Activated CD8-positive, alpha-beta T cell treated with anti-CD3 and anti-CD28 coated beads for 36 hours (primary cell): ENCODE results near the gene SLC25A11. TPM values are rescaled to one million over a fixed set of nuclear protein-coding genes. Genes with fewer than 3 reads are reported as not detected.

Experiments used
- ATAC-seq: fragments of 200-7000 bp; cut with Tn5 transposase; one replicate; pipeline ENCODE4 v1.10.0; 2021; ENCODE audit warnings: mild to moderate bottlenecking, moderate library complexity
- CTCF ChIA-PET: fragments of 350-600 bp; sonication (Branson Sonifier 250); formaldehyde crosslinking; loops from one replicate; lab custom pipeline; 2021; ENCODE audit warnings: antibody characterized with exemption; lab: Charles Lee
- POLR2A ChIA-PET: fragments of 350-600 bp; sonication (Branson Sonifier 250); formaldehyde crosslinking; loops from one replicate; lab custom pipeline; 2021; ENCODE audit warnings: antibody characterized with exemption; lab: Charles Lee
- DNase-seq: peaks from one replicate; pipeline ENCODE4 v3.0.0-alpha.2; 2020
- H3K27ac Mint-ChIP-seq: one replicate; pipeline ENCODE4 v1.8.0; 2021; ENCODE audit warnings: mild to moderate bottlenecking, mixed read lengths
- H3K27me3 Mint-ChIP-seq: one replicate; pipeline ENCODE4 v1.8.0; 2021; ENCODE audit warnings: mixed read lengths
- H3K36me3 Mint-ChIP-seq: one replicate; pipeline ENCODE4 v1.8.0; 2021; ENCODE audit warnings: low read depth, mixed read lengths
- H3K4me1 Mint-ChIP-seq: one replicate; pipeline ENCODE4 v1.8.0; 2021; ENCODE audit warnings: low read depth, mixed read lengths
- H3K4me3 Mint-ChIP-seq: one replicate; pipeline ENCODE4 v1.8.0; 2021; ENCODE audit warnings: mild to moderate bottlenecking, moderate library complexity, mixed read lengths
- H3K9me3 Mint-ChIP-seq: one replicate; pipeline ENCODE4 v1.8.0; 2021; ENCODE audit warnings: mixed read lengths
- CTCF ChIP-seq: fragments of 200-600 bp; IDR thresholded peaks from one replicate; pipeline ENCODE4 v1.8.0; 2022; ENCODE audit warnings: antibody characterized with exemption, mild to moderate bottlenecking
- intact Hi-C: fragments of 100-400 bp; cut with micrococcal nuclease; formaldehyde crosslinking; loops from one replicate; pipeline ENCODE4 v1.10.0; 2022
- total RNA-seq, 2 experiments: library from RNA; stranded (reverse); gene quantifications; one replicate each; pipeline ENCODE4 v1.2.3, GENCODE V29; 2021

Gene SLC25A11
- total RNA-seq, 2 experiments from 2014 or later = 80.8 to 87.0 TPM

GRCh38 chr17:4982305-4982704, 42.5 kb upstream of the SLC25A11 start:
- CTCF ChIA-PET = interaction anchor here (1.0 kb wide), 1 partner anchor 15 kb away, joined by 3 read pairs; the partner anchor contains the start of genes INCA1 and KIF1C
- DNase-seq (no peak), ATAC-seq (no peak)
- H3K36me3 Mint-ChIP-seq = peaks cover 24% of the 10 kb centered on the region
- intact Hi-C loops = loop anchor here (5.0 kb wide), 1 partner anchor 80 kb away; no protein-coding TSS in a partner anchor
- H3K27ac Mint-ChIP-seq = no peak overlapping the region
- POLR2A ChIA-PET = interaction anchor here (0.6 to 1.2 kb wide), 3 partner anchors 12 to 18 kb away, joined by 3 to 6 read pairs (median 3); no protein-coding TSS in a partner anchor
- H3K9me3 Mint-ChIP-seq = no peaks in the 10 kb centered on the region
- no peaks in the 10 kb centered on the region for H3K27me3 Mint-ChIP-seq
- no peak for TF ChIP-seq CTCF
- H3K4me1 Mint-ChIP-seq = peaks cover 27% of the 10 kb centered on the region
- no peak overlapping the region for H3K4me3 Mint-ChIP-seq

GRCh38 chr17:4980644-4981216, 40.9 kb upstream of the SLC25A11 start:
- ChIA-PET POLR2A (interaction anchor here (0.6 to 3.6 kb wide), 8 partner anchors 9 to 414 kb away, joined by 3 to 36 read pairs (median 4); partner anchors contain the start of gene SPAG7), CTCF (interaction anchor here (0.7 to 3.7 kb wide), 18 partner anchors 8 to 278 kb away, joined by 3 to 33 read pairs (median 4); partner anchors contain the start of genes CHRNE and SPAG7)
- peak; percentile 89 for TF ChIP-seq CTCF
- H3K4me1 Mint-ChIP-seq = peaks cover 17% of the 10 kb centered on the region
- intact Hi-C loops = loop anchor here (5.0 kb wide), 1 partner anchor 82 kb away; no protein-coding TSS in a partner anchor
- ATAC-seq = peak; percentile 95
- H3K27ac Mint-ChIP-seq = peak overlapping the region; percentile 64
- no peaks in the 10 kb centered on the region for H3K27me3 Mint-ChIP-seq
- peak; percentile 62 for DNase-seq
- H3K9me3 Mint-ChIP-seq = no peaks in the 10 kb centered on the region
- peaks cover 27% of the 10 kb centered on the region for H3K36me3 Mint-ChIP-seq
- H3K4me3 Mint-ChIP-seq = no peak overlapping the region

- DNase-seq = no peak
- Mint-ChIP-seq H3K27me3 (no peaks in the 10 kb centered on the region), H3K4me3 (no peak overlapping the region), H3K9me3 (no peaks in the 10 kb centered on the region), H3K36me3 (peaks cover 37% of the 10 kb centered on the region), H3K4me1 (peaks cover 15% of the 10 kb centered on the region), H3K27ac (no peak overlapping the region)
- ATAC-seq = no peak
- no peak for TF ChIP-seq CTCF
- ChIA-PET CTCF (interaction anchor here (1.1 to 3.7 kb wide), 3 partner anchors 39 to 84 kb away, joined by 3 to 33 read pairs (median 18); no protein-coding TSS in a partner anchor), POLR2A (interaction anchor here (1.1 to 3.6 kb wide), 3 partner anchors 9 to 19 kb away, joined by 4 to 36 read pairs (median 4); partner anchors contain the start of genes INCA1 and KIF1C)
- intact Hi-C loops = no loop called here
Observed at GRCh38 chr17:4978726-4979125, 38.9 kb upstream of the SLC25A11 start.

GRCh38 chr17:4974115-4974670, 34.3 kb upstream of the SLC25A11 start:
- Mint-ChIP-seq H3K4me1 (peaks cover 20% of the 10 kb centered on the region), H3K4me3 (no peak overlapping the region), H3K27ac (peak overlapping the region; percentile 48), H3K36me3 (peaks cover 47% of the 10 kb centered on the region), H3K27me3 (no peaks in the 10 kb centered on the region), H3K9me3 (no peaks in the 10 kb centered on the region)
- intact Hi-C loops = no loop called here
- ChIA-PET CTCF (interaction anchor here (1.3 kb wide), 2 partner anchors 34 to 88 kb away, joined by 3 to 4 read pairs; no protein-coding TSS in a partner anchor), POLR2A (interaction anchor here (0.8 to 15.1 kb wide), 4 partner anchors 8 to 26 kb away, joined by 4 to 627 read pairs (median 8); partner anchors contain the start of genes CAMTA2, ENO3, PFN1 and RNF167)
- DNase-seq = no peak
- no peak for ATAC-seq
- TF ChIP-seq CTCF = no peak
